HEK293 (cell line): Measurements from ENCODE around the gene MAP7.
A peak's percentile ranks its signal among the peaks of the same experiment; 100 is the strongest.

ENCODE experiments used
- CTCF ChIA-PET: fragments of 350-600 bp; formaldehyde crosslinking; extraction: SDS; loops from one replicate; lab custom pipeline; 2021; ENCODE audit warnings: antibody characterized with exemption; lab: Yijun Ruan, JAX
- POLR2A ChIA-PET: fragments of 300-600 bp; formaldehyde crosslinking; extraction: SDS; loops from one replicate; lab custom pipeline; 2020; ENCODE audit warnings: antibody characterized with exemption, inconsistent platforms; lab: Yijun Ruan, JAX
- H3K27ac ChIP-seq: fragments of 200-500 bp; sonication (Bioruptor generic); 2 replicates; pipeline ENCODE4 v1.5.1; 2014; ENCODE audit warnings: low read depth, low read length, control low read depth, inconsistent platforms; ENCODE audit errors: extremely low read depth
- H3K36me3 ChIP-seq, 2 experiments: fragments of 200-500 bp in 1 of 2; sonication (Bioruptor generic) in 1 of 2; 1 replicate in 1 of 2; 2 replicates in 1 of 2; pipeline ENCODE4 v1.5.1; 2014 to 2017; ENCODE audit warnings: inconsistent platforms in 2 of 2, low read length in 2 of 2; ENCODE audit not compliant: control insufficient read depth in 2 of 2, insufficient read depth in 1 of 2
- H3K4me1 ChIP-seq: fragments of 200-500 bp; sonication (Bioruptor generic); 2 replicates; pipeline ENCODE4 v1.5.1; 2014; ENCODE audit warnings: mild to moderate bottlenecking, low read length, inconsistent platforms; ENCODE audit not compliant: control insufficient read depth, insufficient read depth
- H3K4me3 ChIP-seq: 2 replicates; pipeline ENCODE4 v1.5.1; 2011; ENCODE audit warnings: low read depth, mild to moderate bottlenecking, control low read depth, low read length, moderate library complexity
- H3K9me3 ChIP-seq: fragments of 200-500 bp; sonication (Bioruptor generic); 2 replicates; pipeline ENCODE4 v1.5.1; 2014; ENCODE audit warnings: low read depth, low read length, inconsistent platforms; ENCODE audit not compliant: control insufficient read depth, insufficient read depth
- CTCF ChIP-seq: fragments of 450-650 bp; formaldehyde crosslinking; IDR thresholded peaks from 2 replicates; pipeline ENCODE4 v1.5.1; 2016; ENCODE audit warnings: missing biosample characterization, missing genetic modification characterization
- FEZF1 ChIP-seq: fragments of 450-650 bp; formaldehyde crosslinking; IDR thresholded peaks from 2 replicates; pipeline ENCODE4 v1.5.1; 2016; ENCODE audit warnings: missing biosample characterization, missing genetic modification characterization
- GLIS2 ChIP-seq: fragments of 450-650 bp; formaldehyde crosslinking; IDR thresholded peaks from 2 replicates; pipeline ENCODE4 v1.5.1; 2016; ENCODE audit warnings: missing biosample characterization, missing genetic modification characterization
- IKZF3 ChIP-seq: fragments of 450-650 bp; IDR thresholded peaks from 2 replicates; pipeline ENCODE4 v1.5.0; 2018; ENCODE audit warnings: missing biosample characterization, mild to moderate bottlenecking, missing genetic modification characterization, moderate library complexity
- OSR2 ChIP-seq: fragments of 450-650 bp; formaldehyde crosslinking; IDR thresholded peaks from 2 replicates; pipeline ENCODE4 v1.5.1; 2016; ENCODE audit warnings: missing biosample characterization, missing genetic modification characterization
- PRDM10 ChIP-seq: fragments of 450-650 bp; formaldehyde crosslinking; IDR thresholded peaks from 2 replicates; pipeline ENCODE4 v1.5.1; 2016; ENCODE audit warnings: missing biosample characterization, missing genetic modification characterization
- RBAK ChIP-seq: fragments of 450-650 bp; formaldehyde crosslinking; IDR thresholded peaks from 2 replicates; pipeline ENCODE4 v1.5.1; 2016; ENCODE audit warnings: missing biosample characterization, missing genetic modification characterization
- REPIN1 ChIP-seq: fragments of 450-650 bp; formaldehyde crosslinking; IDR thresholded peaks from 2 replicates; pipeline ENCODE4 v1.5.1; 2017; ENCODE audit warnings: missing biosample characterization, missing genetic modification characterization, low read depth
- SP3 ChIP-seq: fragments of 450-650 bp; formaldehyde crosslinking; IDR thresholded peaks from 2 replicates; pipeline ENCODE4 v1.5.1; 2016; ENCODE audit warnings: missing biosample characterization, missing genetic modification characterization
- ZBTB17 ChIP-seq: fragments of 450-650 bp; formaldehyde crosslinking; IDR thresholded peaks from 2 replicates; pipeline ENCODE4 v1.5.1; 2016; ENCODE audit warnings: missing biosample characterization, missing genetic modification characterization
- ZBTB21 ChIP-seq: fragments of 450-650 bp; formaldehyde crosslinking; IDR thresholded peaks from 2 replicates; pipeline ENCODE4 v1.5.1; 2017; ENCODE audit warnings: missing biosample characterization, missing genetic modification characterization
- ZBTB48 ChIP-seq: fragments of 450-650 bp; formaldehyde crosslinking; IDR thresholded peaks from 2 replicates; pipeline ENCODE4 v1.5.1; 2016; ENCODE audit warnings: missing biosample characterization, missing genetic modification characterization
- ZFP37 ChIP-seq: fragments of 450-650 bp; formaldehyde crosslinking; IDR thresholded peaks from 2 replicates; pipeline ENCODE4 v1.5.1; 2016; ENCODE audit warnings: missing biosample characterization, missing genetic modification characterization
- ZNF114 ChIP-seq: fragments of 450-650 bp; formaldehyde crosslinking; IDR thresholded peaks from 2 replicates; pipeline ENCODE4 v1.5.0; 2017; ENCODE audit warnings: missing biosample characterization, missing genetic modification characterization
- ZNF155 ChIP-seq: fragments of 450-650 bp; formaldehyde crosslinking; IDR thresholded peaks from 2 replicates; pipeline ENCODE4 v1.5.1; 2016; ENCODE audit warnings: missing biosample characterization, missing genetic modification characterization
- ZNF174 ChIP-seq: fragments of 450-650 bp; formaldehyde crosslinking; IDR thresholded peaks from 2 replicates; pipeline ENCODE4 v1.5.0; 2017; ENCODE audit warnings: missing biosample characterization, mild to moderate bottlenecking, missing genetic modification characterization
- ZNF274 ChIP-seq, 2 experiments: fragments of 200-500 bp in 1 of 2; fragments of 450-650 bp in 1 of 2; sonication (Bioruptor generic) in 1 of 2; formaldehyde crosslinking in 1 of 2; IDR thresholded peaks; 2 replicates each; pipeline versions ENCODE4 v1.5.1 to v1.6.1; 2014 to 2016; ENCODE audit warnings: borderline replicate concordance in 1 of 2, inconsistent platforms in 1 of 2, low read length in 1 of 2, missing biosample characterization in 1 of 2, missing genetic modification characterization in 1 of 2
- ZNF311 ChIP-seq: fragments of 450-650 bp; formaldehyde crosslinking; IDR thresholded peaks from 2 replicates; pipeline ENCODE4 v1.5.1; 2017; ENCODE audit warnings: missing biosample characterization, missing genetic modification characterization, borderline replicate concordance
- ZNF391 ChIP-seq: fragments of 450-650 bp; formaldehyde crosslinking; IDR thresholded peaks from 2 replicates; pipeline ENCODE4 v1.5.1; 2016; ENCODE audit warnings: low read depth, missing biosample characterization, missing genetic modification characterization, borderline replicate concordance
- ZNF423 ChIP-seq: fragments of 450-650 bp; formaldehyde crosslinking; IDR thresholded peaks from 2 replicates; pipeline ENCODE4 v1.5.1; 2016; ENCODE audit warnings: missing biosample characterization, missing genetic modification characterization
- ZNF449 ChIP-seq: fragments of 450-650 bp; formaldehyde crosslinking; IDR thresholded peaks from 2 replicates; pipeline ENCODE4 v1.5.1; 2017; ENCODE audit warnings: missing biosample characterization, mild to moderate bottlenecking, missing genetic modification characterization, moderate library complexity
- ZNF473 ChIP-seq: fragments of 450-650 bp; formaldehyde crosslinking; IDR thresholded peaks from 2 replicates; pipeline ENCODE4 v1.5.1; 2017; ENCODE audit warnings: missing biosample characterization, missing genetic modification characterization
- ZNF555 ChIP-seq: fragments of 450-650 bp; formaldehyde crosslinking; conservative IDR thresholded peaks from 2 replicates; pipeline ENCODE4 v1.5.1; 2017; ENCODE audit warnings: missing biosample characterization, mild to moderate bottlenecking, missing genetic modification characterization, inconsistent platforms
- ZNF571 ChIP-seq: fragments of 450-650 bp; formaldehyde crosslinking; IDR thresholded peaks from 2 replicates; pipeline ENCODE4 v1.5.0; 2017; ENCODE audit warnings: missing biosample characterization, missing genetic modification characterization
- ZNF623 ChIP-seq: fragments of 450-650 bp; formaldehyde crosslinking; IDR thresholded peaks from 2 replicates; pipeline ENCODE4 v1.5.1; 2016; ENCODE audit warnings: missing biosample characterization, missing genetic modification characterization
- ZNF626 ChIP-seq: fragments of 450-650 bp; sonication (Bioruptor Pico); formaldehyde crosslinking; IDR thresholded peaks from 2 replicates; pipeline ENCODE4 v1.5.1; 2018; ENCODE audit warnings: missing biosample characterization, missing genetic modification characterization, inconsistent platforms
- ZNF639 ChIP-seq: fragments of 450-650 bp; formaldehyde crosslinking; IDR thresholded peaks from 2 replicates; pipeline ENCODE4 v1.5.1; 2016; ENCODE audit warnings: missing biosample characterization, missing genetic modification characterization
- ZNF660 ChIP-seq: fragments of 450-650 bp; IDR thresholded peaks from 2 replicates; pipeline ENCODE4 v1.5.1; 2018; ENCODE audit warnings: missing biosample characterization, mild to moderate bottlenecking, missing genetic modification characterization
- ZNF670 ChIP-seq: fragments of 450-650 bp; formaldehyde crosslinking; IDR thresholded peaks from 2 replicates; pipeline ENCODE4 v1.5.1; 2016; ENCODE audit warnings: missing biosample characterization, missing genetic modification characterization, low read depth
- ZNF707 ChIP-seq: fragments of 450-650 bp; formaldehyde crosslinking; IDR thresholded peaks from 2 replicates; pipeline ENCODE4 v1.5.1; 2016; ENCODE audit warnings: missing biosample characterization, missing genetic modification characterization
- ZNF747 ChIP-seq: fragments of 450-650 bp; formaldehyde crosslinking; IDR thresholded peaks from 2 replicates; pipeline ENCODE4 v1.5.1; 2016; ENCODE audit warnings: missing biosample characterization, missing genetic modification characterization
- ZNF768 ChIP-seq: fragments of 450-650 bp; formaldehyde crosslinking; IDR thresholded peaks from 2 replicates; pipeline ENCODE4 v1.5.1; 2018; ENCODE audit warnings: missing biosample characterization, mild to moderate bottlenecking, missing genetic modification characterization
- ZSCAN30 ChIP-seq: fragments of 450-650 bp; IDR thresholded peaks from 2 replicates; pipeline ENCODE4 v1.5.1; 2018; ENCODE audit warnings: missing biosample characterization, mild to moderate bottlenecking, missing genetic modification characterization, moderate library complexity

MAP7 gene

DNA sequence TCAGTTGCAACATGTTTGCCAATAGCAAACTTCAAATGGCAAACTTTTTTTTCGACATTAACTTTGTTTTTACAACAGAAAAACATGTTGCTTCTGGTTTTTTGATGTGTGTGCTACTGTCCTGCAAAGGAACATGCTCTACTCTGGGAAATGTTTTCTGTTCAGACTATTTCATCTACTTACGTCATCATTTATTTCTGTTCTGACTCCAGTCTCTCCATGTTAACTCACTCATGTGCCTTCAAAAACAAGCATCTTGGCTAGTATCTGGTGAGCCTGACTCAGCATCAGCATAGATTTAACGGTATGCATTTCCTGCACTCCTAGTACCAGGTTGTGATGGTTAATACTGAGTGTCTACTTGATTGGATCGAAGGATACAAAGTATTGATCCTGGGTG, 36.1 kb upstream of the MAP7 start:
- Histone ChIP-seq H3K36me3 (peaks cover 5 to 26% of the 10 kb centered on the region in 2 experiments; a peak in 2 of 3 replicates), H3K27ac (no peak overlapping the region), H3K9me3 (no peaks in the 10 kb centered on the region), H3K4me1 (no peaks in the 10 kb centered on the region), H3K4me3 (no peak overlapping the region)
- ChIA-PET POLR2A (no interaction called here), CTCF (interaction anchor here (0.6 to 1.5 kb wide), 3 partner anchors 15 to 203 kb away, joined by 3 read pairs; no protein-coding TSS in a partner anchor)
- TF ChIP-seq ZNF274 (IDR thresholded peaks at IDR 0.05; ENCODE audit: low read length) (no peak), ZNF274 (tag by site-specific recombination; IDR thresholded peaks at IDR 0.05; ENCODE audit: borderline replicate concordance) (no peak), FEZF1 (tag by site-specific recombination) (no peak), ZNF473 (no peak), IKZF3 (tag by site-specific recombination) (no peak), ZBTB21 (no peak), GLIS2 (tag by site-specific recombination) (no peak), ZNF626 (tag by site-specific recombination) (no peak), RBAK (tag by site-specific recombination) (no peak), ZNF155 (tag by site-specific recombination) (no peak), ZNF660 (tag by site-specific recombination) (peak; percentile 25; the same call in 1 of the 2 replicates), ZNF747 (tag by site-specific recombination) (no peak), ZNF391 (tag by site-specific recombination) (no peak), ZNF114 (tag by site-specific recombination) (no peak), PRDM10 (tag by site-specific recombination) (no peak), REPIN1 (tag by site-specific recombination) (no peak), ZNF623 (no peak), ZNF707 (tag by site-specific recombination) (no peak), ZNF670 (tag by site-specific recombination) (no peak), ZNF449 (no peak), OSR2 (tag by site-specific recombination) (peak; percentile 47; the same call in 1 of the 2 replicates), SP3 (no peak), ZNF423 (no peak), ZBTB17 (tag by site-specific recombination) (peak; percentile 70), ZFP37 (tag by site-specific recombination) (no peak), ZNF174 (tag by site-specific recombination) (no peak), ZNF768 (tag by site-specific recombination) (no peak), ZNF571 (tag by site-specific recombination) (no peak), ZSCAN30 (no peak), ZNF555 (tag by site-specific recombination) (no peak), ZBTB48 (tag by site-specific recombination) (no peak), ZNF639 (tag by site-specific recombination) (no peak), CTCF (tag by site-specific recombination) (no peak), ZNF311 (tag by site-specific recombination) (no peak)
